NCI-H2029 treated with DMSO at 0.1 percent for 48 hours (cell line): ENCODE results near the gene CLCNKB.
"Not testable (repeated sequence)": the region's sequence is repeated elsewhere in the genome, so short reads cannot be mapped to it uniquely, and the experiment has no call there.

Source experiments
- DNase-seq: peaks from one replicate; lab custom pipeline; 2025; lab: John Stamatoyannopoulos, UW

Gene CLCNKB

GRCh38 chr1:16033103-16033632, 10.4 kb upstream of the CLCNKB start:
- not testable (repeated sequence) for DNase-seq

- DNase-seq: not testable (repeated sequence)
These were observed 7.1 kb upstream of the CLCNKB start for GRCh38 chr1:16036461-16036860.

DNA sequence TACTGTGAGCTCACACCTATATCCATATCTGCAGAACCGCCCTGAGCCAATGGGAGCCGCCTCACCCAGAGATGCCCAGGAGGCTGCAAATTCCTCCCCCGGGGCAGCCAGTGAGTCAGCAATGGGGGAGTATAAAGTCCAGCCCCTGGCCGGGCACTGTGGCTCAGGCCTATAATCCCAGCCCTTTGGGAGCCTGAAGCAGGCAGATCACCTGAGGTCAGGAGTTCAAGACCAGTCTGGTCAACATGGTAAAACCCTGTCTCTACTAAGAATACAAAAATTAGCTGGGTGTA, 5.0 kb upstream of the CLCNKB start:
- DNase-seq: no peak

DNA sequence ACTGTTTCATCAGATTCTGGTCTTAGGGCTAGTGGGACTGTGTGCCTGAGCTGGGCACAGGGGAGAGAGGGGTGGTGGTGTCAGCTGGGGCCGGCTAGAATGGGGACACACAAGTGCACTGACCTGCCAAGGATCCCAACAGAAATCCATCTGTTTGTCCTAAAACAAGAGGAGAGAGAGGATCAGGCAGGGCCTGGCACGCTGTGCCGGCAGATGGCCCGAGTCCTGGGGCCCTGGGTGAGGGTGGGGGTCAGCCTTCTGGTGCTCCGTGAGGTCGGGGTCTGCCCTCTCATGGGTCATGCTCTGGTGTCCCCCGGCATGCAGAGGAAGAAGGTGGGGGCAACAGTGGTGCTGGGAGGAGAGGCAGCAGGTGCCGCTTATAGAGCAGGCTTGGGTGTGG, 3.7 kb upstream of the CLCNKB start:
- DNase-seq: not testable (repeated sequence)

DNA sequence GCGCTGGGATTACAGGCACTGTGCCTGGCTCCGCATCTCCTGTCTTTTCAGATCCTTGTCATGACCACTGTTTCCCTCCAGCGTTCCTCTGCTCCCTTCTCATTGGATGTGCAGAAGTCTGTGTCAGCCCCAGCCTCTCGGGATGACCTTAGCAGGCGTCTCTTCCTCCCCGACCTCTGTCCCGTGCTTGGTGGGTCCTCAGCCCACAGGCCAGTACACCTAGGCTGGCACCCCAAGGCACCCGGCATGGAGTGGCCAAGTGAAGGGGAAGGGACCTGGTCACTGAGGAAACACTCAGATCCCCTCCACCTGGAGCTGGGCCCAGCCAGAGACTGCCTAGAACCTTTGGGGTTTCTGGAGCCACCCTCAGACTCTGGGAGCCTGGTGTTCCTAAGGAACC, 2.4 kb upstream of the CLCNKB start:
- DNase-seq: no peak

DNA sequence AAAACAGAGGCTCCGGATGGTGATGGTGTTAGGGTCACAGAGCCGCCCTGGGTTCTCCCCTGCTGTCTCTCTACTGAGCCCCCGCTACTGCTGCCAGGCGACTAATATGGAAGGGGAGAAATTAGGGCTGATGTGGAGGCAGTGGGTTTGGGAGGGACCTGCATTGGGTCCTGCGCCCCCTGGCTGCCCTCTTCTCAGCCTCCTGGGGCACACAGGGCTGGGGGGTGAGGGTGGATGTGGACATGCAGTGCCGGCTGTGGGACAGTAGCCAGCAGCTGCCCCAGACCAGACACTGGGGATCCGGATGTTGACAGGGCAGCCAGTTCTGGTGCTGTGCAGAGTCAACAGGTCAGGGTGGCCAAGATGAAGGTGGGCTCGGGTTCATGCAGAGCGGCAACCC, 1.5 kb upstream of the CLCNKB start:
- DNase-seq: no peak

- not testable (repeated sequence) for DNase-seq
These were observed 928 bp upstream of the CLCNKB start for GRCh38 chr1:16042654-16043053.

GRCh38 chr1:16043950-16044349, 368 bp downstream of the CLCNKB start:
- DNase-seq: no peak

- DNase-seq: no peak
These were observed 3.3 kb downstream of the CLCNKB start for GRCh38 chr1:16046842-16047241.

- DNase-seq: no peak
These were observed 4.4 kb downstream of the CLCNKB start for GRCh38 chr1:16047791-16048475.

DNA sequence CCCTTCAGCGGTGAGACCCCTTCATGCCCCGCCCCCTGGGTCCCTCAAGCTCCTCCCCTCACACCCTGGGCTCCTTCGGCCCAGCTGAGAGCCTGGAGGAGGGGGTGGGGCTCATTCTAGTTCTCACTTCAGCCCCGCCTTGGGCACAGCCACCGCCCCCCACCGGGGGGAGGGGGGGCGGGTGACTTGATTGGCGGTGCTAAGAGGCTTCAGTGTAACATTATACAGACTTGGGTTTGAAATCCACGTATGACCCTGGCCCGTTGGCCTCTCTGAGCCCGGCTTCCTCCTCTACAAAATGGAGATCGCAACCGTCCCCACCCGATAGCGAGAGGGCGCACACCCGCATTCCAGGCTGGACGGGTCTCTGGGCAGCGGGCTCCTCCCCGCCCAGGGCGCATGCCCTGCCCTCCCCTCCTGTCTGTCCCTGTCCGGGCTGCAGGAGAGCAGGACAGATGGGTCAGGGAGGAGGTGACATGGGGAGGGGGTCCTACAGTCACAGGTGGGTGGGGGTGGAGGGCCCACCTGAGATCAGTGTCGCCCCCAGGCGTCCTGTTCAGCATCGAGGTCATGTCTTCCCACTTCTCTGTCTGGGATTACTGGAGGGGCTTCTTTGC, 5.1 kb downstream of the CLCNKB start:
- DNase-seq: peak; percentile 36

GRCh38 chr1:16050328-16050727, 6.7 kb downstream of the CLCNKB start:
- no peak for DNase-seq

- DNase-seq: no peak
These were observed 7.5 kb downstream of the CLCNKB start for GRCh38 chr1:16051039-16051438.

- DNase-seq: not testable (repeated sequence)
These were observed 8.4 kb downstream of the CLCNKB start for GRCh38 chr1:16051949-16052348.

DNA sequence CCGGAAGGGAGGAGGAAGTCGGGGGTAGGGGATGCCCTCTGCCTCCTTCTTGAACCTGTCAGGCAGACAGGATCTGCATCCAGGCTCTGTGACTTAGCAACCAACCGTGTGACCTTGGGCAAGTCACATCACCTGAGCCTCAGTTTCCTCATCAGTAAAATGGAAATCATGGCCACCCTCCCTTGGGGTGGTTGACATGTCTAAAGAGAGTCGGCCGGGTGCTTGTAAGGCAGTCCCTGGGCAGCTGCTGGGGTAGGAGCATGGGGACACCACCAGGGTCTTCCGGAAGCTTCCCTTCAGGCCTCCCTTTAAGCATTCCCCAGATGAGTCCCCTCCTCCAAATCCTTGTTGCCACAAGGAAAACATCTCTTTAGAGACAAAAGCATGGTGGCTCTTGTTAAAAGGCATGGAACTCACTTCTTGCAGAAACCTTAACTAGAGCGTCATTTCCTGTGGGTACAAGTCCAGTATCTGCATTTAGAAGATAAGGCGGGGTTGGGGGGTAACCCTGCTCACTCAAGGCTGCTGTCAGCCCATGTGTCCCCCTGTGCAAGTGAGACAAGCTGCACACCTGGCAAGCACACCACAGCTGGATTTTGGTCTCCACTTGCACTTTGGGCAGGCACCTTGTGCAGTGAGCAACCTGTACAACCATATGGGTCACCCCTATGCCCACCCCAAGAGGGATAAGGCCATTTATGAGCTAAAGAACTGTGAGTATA, 10.4 kb downstream of the CLCNKB start:
- no peak for DNase-seq

GRCh38 chr1:16054598-16055540, 11.3 kb downstream of the CLCNKB start:
- DNase-seq: no peak

GRCh38 chr1:16055613-16056520, 12.3 kb downstream of the CLCNKB start:
- DNase-seq: peak; percentile 45

DNA sequence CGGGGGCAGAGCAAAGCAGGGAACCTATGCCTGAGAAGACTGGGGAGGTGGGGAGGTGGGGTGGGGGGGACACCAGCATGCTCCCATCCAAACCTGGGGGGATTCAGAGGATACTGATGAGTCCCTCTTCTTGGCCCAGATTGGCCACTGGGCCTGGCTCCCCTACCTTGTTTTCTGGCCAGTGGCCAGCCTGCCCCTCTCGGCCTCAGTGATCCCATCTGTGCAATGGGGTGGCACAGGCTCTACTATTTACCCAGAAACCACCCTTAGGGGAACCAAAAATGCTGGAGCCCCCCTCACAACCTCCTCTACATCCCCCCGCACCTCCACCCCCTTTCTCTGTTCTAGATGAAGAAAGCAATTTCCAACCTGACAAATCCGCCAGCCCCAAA, 12.9 kb downstream of the CLCNKB start:
- DNase-seq: not testable (repeated sequence)

GRCh38 chr1:16057314-16057915, 13.8 kb downstream of the CLCNKB start:
- DNase-seq: not testable (repeated sequence)

- not testable (repeated sequence) for DNase-seq
These were observed 15.0 kb downstream of the CLCNKB start for GRCh38 chr1:16058394-16059120.
